HepG2 (cell line): ENCODE measurements around the gene ZBTB7B. TPM values are rescaled to one million over a fixed set of nuclear protein-coding genes. Genes with fewer than 3 reads are reported as not detected.

Experiments
- AGO1 ChIP-seq: fragments of 200-400 bp; formaldehyde crosslinking; IDR thresholded peaks from 2 replicates; pipeline ENCODE4 v1.6.1; 2017; ENCODE audit warnings: mild to moderate bottlenecking, low read depth, low read length, moderate library complexity; ENCODE audit not compliant: poor library complexity, severe bottlenecking
- ASH2L ChIP-seq: fragments of 300-600, 200-600 bp; sonication (generic); IDR thresholded peaks from 2 replicates; pipeline ENCODE4 v1.7.0; 2017; ENCODE audit warnings: low read depth, mild to moderate bottlenecking, moderate library complexity, mixed read lengths, low read length; ENCODE audit not compliant: insufficient read length
- GABPA ChIP-seq, 2 experiments: IDR thresholded peaks; 2 replicates each; pipeline ENCODE4 v1.6.1; 2011 to 2016; ENCODE audit warnings: low read depth in 2 of 2, low read length in 1 of 2, missing biosample characterization in 1 of 2, missing genetic modification characterization in 1 of 2
- GMEB1 ChIP-seq: sonication (generic); formaldehyde crosslinking; IDR thresholded peaks from 2 replicates; pipeline ENCODE4 v1.5.1; 2020; ENCODE audit warnings: missing genetic modification reagents, mild to moderate bottlenecking, borderline replicate concordance
- HDAC6 ChIP-seq: fragments of 200-600 bp; sonication (generic); IDR thresholded peaks from 2 replicates; pipeline ENCODE4 v1.7.0; 2017; ENCODE audit warnings: mild to moderate bottlenecking, antibody characterized with exemption, low read length, low read depth
- MLLT10 ChIP-seq: sonication (generic); formaldehyde crosslinking; IDR thresholded peaks from 2 replicates; pipeline ENCODE4 v1.4.0; 2020; ENCODE audit warnings: missing genetic modification reagents
- MYC ChIP-seq: sonication (generic); formaldehyde crosslinking; IDR thresholded peaks from 2 replicates; pipeline ENCODE4 v1.9.0; 2021; ENCODE audit warnings: missing genetic modification reagents, borderline replicate concordance
- NFKB2 ChIP-seq: sonication (generic); formaldehyde crosslinking; IDR thresholded peaks from 2 replicates; pipeline ENCODE4 v1.4.0; 2020; ENCODE audit warnings: missing genetic modification reagents, borderline replicate concordance
- POLR2G ChIP-seq: fragments of 200-400 bp; formaldehyde crosslinking; IDR thresholded peaks from 2 replicates; pipeline ENCODE4 v1.6.1; 2018; ENCODE audit warnings: mild to moderate bottlenecking, low read depth, low read length, moderate library complexity
- SAP130 ChIP-seq: IDR thresholded peaks from 2 replicates; pipeline ENCODE4 v1.6.1; 2016; ENCODE audit warnings: low read depth
- SETDB1 ChIP-seq: sonication (generic); formaldehyde crosslinking; IDR thresholded peaks from 2 replicates; pipeline ENCODE4 v1.5.1; 2020; ENCODE audit warnings: missing genetic modification reagents, mild to moderate bottlenecking, borderline replicate concordance
- SIN3B ChIP-seq: fragments of 150-350 bp; IDR thresholded peaks from 2 replicates; pipeline ENCODE4 v1.6.1; 2014; ENCODE audit warnings: low read length
- THAP7 ChIP-seq: sonication (generic); formaldehyde crosslinking; IDR thresholded peaks from 2 replicates; pipeline ENCODE4 v1.8.1; 2023; ENCODE audit warnings: mild to moderate bottlenecking, missing genetic modification reagents
- ZBTB2 ChIP-seq: sonication (generic); formaldehyde crosslinking; IDR thresholded peaks from 2 replicates; pipeline ENCODE4 v1.8.0; 2022; ENCODE audit warnings: low read depth, missing genetic modification reagents
- ZNF367 ChIP-seq: sonication (generic); formaldehyde crosslinking; IDR thresholded peaks from 2 replicates; pipeline ENCODE4 v1.4.0; 2020; ENCODE audit warnings: missing genetic modification reagents, borderline replicate concordance
- ZNF550 ChIP-seq: sonication (generic); formaldehyde crosslinking; IDR thresholded peaks from 2 replicates; pipeline ENCODE4 v1.4.0; 2020; ENCODE audit warnings: mild to moderate bottlenecking, missing genetic modification reagents, borderline replicate concordance
- ZNF670 ChIP-seq: sonication (generic); formaldehyde crosslinking; IDR thresholded peaks from 2 replicates; pipeline ENCODE4 v1.8.0; 2022; ENCODE audit warnings: mild to moderate bottlenecking, missing genetic modification reagents, borderline replicate concordance
- ZNF746 ChIP-seq: sonication (generic); formaldehyde crosslinking; IDR thresholded peaks from 2 replicates; pipeline ENCODE4 v1.8.0; 2022; ENCODE audit warnings: mild to moderate bottlenecking, missing genetic modification reagents
- ZZZ3 ChIP-seq: sonication (generic); formaldehyde crosslinking; IDR thresholded peaks from 2 replicates; pipeline ENCODE4 v1.4.0; 2020; ENCODE audit warnings: missing genetic modification reagents, mild to moderate bottlenecking, borderline replicate concordance
- polyA plus RNA-seq, 8 experiments: library from polyadenylated mRNA; depleted of rRNA in 3 of 8; stranded (reverse) in 7 of 8; unstranded in 1 of 8; fragments of >200 nt; fragmentation: Illumina TruSeq in 4 of 8; extraction: Trizol in 4 of 8; gene quantifications; 2 replicates each; pipeline versions ENCODE4 v1.2.1 to v1.2.3, GENCODE V29; 2011 to 2016; ENCODE audit warnings: low read depth in 4 of 8, missing spikeins in 1 of 8, mixed read lengths in 1 of 8; ENCODE audit not compliant: insufficient read depth in 1 of 8
- total RNA-seq, 5 experiments: library from RNA; depleted of rRNA; stranded (reverse); fragments of >200 nt; fragmentation: Illumina TruSeq; extraction: Trizol; gene quantifications; 2 replicates each; pipeline ENCODE4 v1.2.3, GENCODE V29; 2016; ENCODE audit warnings: low read depth in 1 of 5
- TF ChIP-seq, protein P1 (sequence below): sonication (generic); formaldehyde crosslinking; IDR thresholded peaks from 2 replicates; pipeline ENCODE4 v1.4.0; 2020; ENCODE audit warnings: mild to moderate bottlenecking, missing genetic modification reagents
- TF ChIP-seq, protein P2 (sequence below): sonication (generic); formaldehyde crosslinking; IDR thresholded peaks from 2 replicates; pipeline ENCODE4 v1.8.1; 2023; ENCODE audit warnings: missing genetic modification reagents, inconsistent platforms, borderline replicate concordance
- TF ChIP-seq, protein P3 (sequence below): sonication (generic); formaldehyde crosslinking; IDR thresholded peaks from 2 replicates; pipeline ENCODE4 v1.4.0; 2020; ENCODE audit warnings: mild to moderate bottlenecking, missing genetic modification reagents

The ZBTB7B gene
- total and polyA plus RNA-seq, 2 of the 13 experiments (the other 11 are each of a cell fraction or from before 2014, with no cell fraction given), result 15.5 to 17.5 TPM

- TF ChIP-seq, protein P1, sequence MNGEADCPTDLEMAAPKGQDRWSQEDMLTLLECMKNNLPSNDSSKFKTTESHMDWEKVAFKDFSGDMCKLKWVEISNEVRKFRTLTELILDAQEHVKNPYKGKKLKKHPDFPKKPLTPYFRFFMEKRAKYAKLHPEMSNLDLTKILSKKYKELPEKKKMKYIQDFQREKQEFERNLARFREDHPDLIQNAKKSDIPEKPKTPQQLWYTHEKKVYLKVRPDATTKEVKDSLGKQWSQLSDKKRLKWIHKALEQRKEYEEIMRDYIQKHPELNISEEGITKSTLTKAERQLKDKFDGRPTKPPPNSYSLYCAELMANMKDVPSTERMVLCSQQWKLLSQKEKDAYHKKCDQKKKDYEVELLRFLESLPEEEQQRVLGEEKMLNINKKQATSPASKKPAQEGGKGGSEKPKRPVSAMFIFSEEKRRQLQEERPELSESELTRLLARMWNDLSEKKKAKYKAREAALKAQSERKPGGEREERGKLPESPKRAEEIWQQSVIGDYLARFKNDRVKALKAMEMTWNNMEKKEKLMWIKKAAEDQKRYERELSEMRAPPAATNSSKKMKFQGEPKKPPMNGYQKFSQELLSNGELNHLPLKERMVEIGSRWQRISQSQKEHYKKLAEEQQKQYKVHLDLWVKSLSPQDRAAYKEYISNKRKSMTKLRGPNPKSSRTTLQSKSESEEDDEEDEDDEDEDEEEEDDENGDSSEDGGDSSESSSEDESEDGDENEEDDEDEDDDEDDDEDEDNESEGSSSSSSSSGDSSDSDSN (CRISPR knock-in tag), result peak; percentile 56; the same call in 1 of the 2 replicates
- TF ChIP-seq, protein P2, sequence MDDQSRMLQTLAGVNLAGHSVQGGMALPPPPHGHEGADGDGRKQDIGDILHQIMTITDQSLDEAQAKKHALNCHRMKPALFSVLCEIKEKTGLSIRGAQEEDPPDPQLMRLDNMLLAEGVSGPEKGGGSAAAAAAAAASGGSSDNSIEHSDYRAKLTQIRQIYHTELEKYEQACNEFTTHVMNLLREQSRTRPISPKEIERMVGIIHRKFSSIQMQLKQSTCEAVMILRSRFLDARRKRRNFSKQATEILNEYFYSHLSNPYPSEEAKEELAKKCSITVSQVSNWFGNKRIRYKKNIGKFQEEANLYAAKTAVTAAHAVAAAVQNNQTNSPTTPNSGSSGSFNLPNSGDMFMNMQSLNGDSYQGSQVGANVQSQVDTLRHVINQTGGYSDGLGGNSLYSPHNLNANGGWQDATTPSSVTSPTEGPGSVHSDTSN (CRISPR knock-in tag), result no peak
- TF ChIP-seq HDAC6 (no peak), ZNF367 (CRISPR knock-in tag) (no peak), AGO1 (peak; percentile 18), GMEB1 (CRISPR knock-in tag) (peak; percentile 1; the same call in 1 of the 2 replicates), MYC (CRISPR knock-in tag) (peak; percentile 55), ZZZ3 (CRISPR knock-in tag) (no peak), ZBTB2 (CRISPR knock-in tag) (0 out of 2 replicates have a peak, but pooled peaks have one; percentile 12), ASH2L (peak; percentile 1), SIN3B (no peak), NFKB2 (0 out of 2 replicates have a peak, but pooled peaks have one; percentile 11), MLLT10 (no peak), ZNF670 (CRISPR knock-in tag) (no peak), ZNF550 (no peak), ZNF746 (no peak), SAP130 (CRISPR knock-in tag) (peak; percentile 27; the same call in 1 of the 2 replicates), THAP7 (0 out of 2 replicates have a peak, but pooled peaks have one; percentile 30), POLR2G (peak; percentile 65), SETDB1 (no peak), GABPA (IDR thresholded peaks at IDR 0.05; ENCODE audit: low read depth, low read length) (no peak), GABPA (CRISPR knock-in tag; IDR thresholded peaks at IDR 0.05; ENCODE audit: low read depth) (no peak)
- TF ChIP-seq, protein P3, sequence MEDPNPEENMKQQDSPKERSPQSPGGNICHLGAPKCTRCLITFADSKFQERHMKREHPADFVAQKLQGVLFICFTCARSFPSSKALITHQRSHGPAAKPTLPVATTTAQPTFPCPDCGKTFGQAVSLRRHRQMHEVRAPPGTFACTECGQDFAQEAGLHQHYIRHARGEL (CRISPR knock-in tag), result no peak
Observed at GRCh38 chr1:155051342-155051776, 48.8 kb downstream of the ZBTB7B start (continued).
